Esophagus squamous epithelium (tissue), 4 donors: ENCODE results near the gene ATXN1.

ENCODE experiments used
- CTCF ChIP-seq, 6 experiments: fragments of 450-650 bp in 4 of 6; fragments of 200-600 bp in 2 of 6; sonication (generic) in 2 of 6; IDR thresholded peaks; one replicate each; pipeline ENCODE4 v1.5.1; 2016 to 2019; ENCODE audit warnings: antibody characterized with exemption in 6 of 6, mild to moderate bottlenecking in 4 of 6, moderate library complexity in 4 of 6
- POLR2A ChIP-seq, 4 donors: fragments of 450-650 bp; IDR thresholded peaks; one replicate each; pipeline ENCODE4 v1.6.1; 2017; ENCODE audit warnings: antibody characterized with exemption in 4 of 4, mild to moderate bottlenecking in 4 of 4, moderate library complexity in 3 of 4

GRCh38 chr6:16398587-16398986 is 362.7 kb downstream of the ATXN1 start:
- TF ChIP-seq POLR2A (IDR thresholded peaks at IDR 0.05) (no peak), CTCF (IDR thresholded peaks at IDR 0.05) (no peak)
